HEK293 (cell line): ENCODE data around the gene P2RY2.

ENCODE experiments used
- ZNF623 ChIP-seq: fragments of 450-650 bp; formaldehyde crosslinking; IDR thresholded peaks from 2 replicates; pipeline ENCODE4 v1.5.1; 2016; ENCODE audit warnings: missing biosample characterization, missing genetic modification characterization
- TF ChIP-seq, protein P1 (sequence below): fragments of 450-650 bp; formaldehyde crosslinking; IDR thresholded peaks from 2 replicates; pipeline ENCODE4 v1.5.1; 2016; ENCODE audit warnings: missing biosample characterization, missing genetic modification characterization
- TF ChIP-seq, protein P2 (sequence below): fragments of 450-650 bp; formaldehyde crosslinking; IDR thresholded peaks from 2 replicates; pipeline ENCODE4 v1.5.1; 2016; ENCODE audit warnings: missing biosample characterization, missing genetic modification characterization

- TF ChIP-seq, protein P1, sequence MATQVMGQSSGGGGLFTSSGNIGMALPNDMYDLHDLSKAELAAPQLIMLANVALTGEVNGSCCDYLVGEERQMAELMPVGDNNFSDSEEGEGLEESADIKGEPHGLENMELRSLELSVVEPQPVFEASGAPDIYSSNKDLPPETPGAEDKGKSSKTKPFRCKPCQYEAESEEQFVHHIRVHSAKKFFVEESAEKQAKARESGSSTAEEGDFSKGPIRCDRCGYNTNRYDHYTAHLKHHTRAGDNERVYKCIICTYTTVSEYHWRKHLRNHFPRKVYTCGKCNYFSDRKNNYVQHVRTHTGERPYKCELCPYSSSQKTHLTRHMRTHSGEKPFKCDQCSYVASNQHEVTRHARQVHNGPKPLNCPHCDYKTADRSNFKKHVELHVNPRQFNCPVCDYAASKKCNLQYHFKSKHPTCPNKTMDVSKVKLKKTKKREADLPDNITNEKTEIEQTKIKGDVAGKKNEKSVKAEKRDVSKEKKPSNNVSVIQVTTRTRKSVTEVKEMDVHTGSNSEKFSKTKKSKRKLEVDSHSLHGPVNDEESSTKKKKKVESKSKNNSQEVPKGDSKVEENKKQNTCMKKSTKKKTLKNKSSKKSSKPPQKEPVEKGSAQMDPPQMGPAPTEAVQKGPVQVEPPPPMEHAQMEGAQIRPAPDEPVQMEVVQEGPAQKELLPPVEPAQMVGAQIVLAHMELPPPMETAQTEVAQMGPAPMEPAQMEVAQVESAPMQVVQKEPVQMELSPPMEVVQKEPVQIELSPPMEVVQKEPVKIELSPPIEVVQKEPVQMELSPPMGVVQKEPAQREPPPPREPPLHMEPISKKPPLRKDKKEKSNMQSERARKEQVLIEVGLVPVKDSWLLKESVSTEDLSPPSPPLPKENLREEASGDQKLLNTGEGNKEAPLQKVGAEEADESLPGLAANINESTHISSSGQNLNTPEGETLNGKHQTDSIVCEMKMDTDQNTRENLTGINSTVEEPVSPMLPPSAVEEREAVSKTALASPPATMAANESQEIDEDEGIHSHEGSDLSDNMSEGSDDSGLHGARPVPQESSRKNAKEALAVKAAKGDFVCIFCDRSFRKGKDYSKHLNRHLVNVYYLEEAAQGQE (tag by site-specific recombination) = no peak
- no peak for TF ChIP-seq ZNF623 (tag by site-specific recombination)
- TF ChIP-seq, protein P2, sequence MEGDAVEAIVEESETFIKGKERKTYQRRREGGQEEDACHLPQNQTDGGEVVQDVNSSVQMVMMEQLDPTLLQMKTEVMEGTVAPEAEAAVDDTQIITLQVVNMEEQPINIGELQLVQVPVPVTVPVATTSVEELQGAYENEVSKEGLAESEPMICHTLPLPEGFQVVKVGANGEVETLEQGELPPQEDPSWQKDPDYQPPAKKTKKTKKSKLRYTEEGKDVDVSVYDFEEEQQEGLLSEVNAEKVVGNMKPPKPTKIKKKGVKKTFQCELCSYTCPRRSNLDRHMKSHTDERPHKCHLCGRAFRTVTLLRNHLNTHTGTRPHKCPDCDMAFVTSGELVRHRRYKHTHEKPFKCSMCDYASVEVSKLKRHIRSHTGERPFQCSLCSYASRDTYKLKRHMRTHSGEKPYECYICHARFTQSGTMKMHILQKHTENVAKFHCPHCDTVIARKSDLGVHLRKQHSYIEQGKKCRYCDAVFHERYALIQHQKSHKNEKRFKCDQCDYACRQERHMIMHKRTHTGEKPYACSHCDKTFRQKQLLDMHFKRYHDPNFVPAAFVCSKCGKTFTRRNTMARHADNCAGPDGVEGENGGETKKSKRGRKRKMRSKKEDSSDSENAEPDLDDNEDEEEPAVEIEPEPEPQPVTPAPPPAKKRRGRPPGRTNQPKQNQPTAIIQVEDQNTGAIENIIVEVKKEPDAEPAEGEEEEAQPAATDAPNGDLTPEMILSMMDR = no peak
These were observed 8.2 kb upstream of the P2RY2 start for GRCh38 chr11:73209892-73210291.
